Measurements from ENCODE around the gene IFI30. TPM values are rescaled to one million over a fixed set of nuclear protein-coding genes. Genes with fewer than 3 reads are reported as not detected.
"Not testable (repeated sequence)": the region's sequence is repeated elsewhere in the genome, so short reads cannot be mapped to it uniquely, and the experiment has no call there.

The IFI30 gene
- total RNA-seq, 1 experiment from 2014 or later, result 416 TPM

GRCh38 chr19:18203863-18204393 lies 30.3 kb downstream of the IFI30 start, which contains the start of gene RAB3A:
Gene RAB3A, minus strand, starts transcription at chr19:18204042. Its CDS starts 1,302 bp downstream, at chr19:18202740.
- Histone ChIP-seq H3K9ac (ENCODE audit: low read length) (peak within 1 kb of the TSS; percentile 80), H3K36me3 (ENCODE audit: insufficient read depth, low read length) (peaks cover 15% of the 10 kb centered on the region; the same call in 1 of the 2 replicates), H3K4me3 (ENCODE audit: low read length) (peak within 1 kb of the TSS; percentile 93), H3K4me1 (ENCODE audit: low read length) (peaks cover 30% of the 10 kb centered on the region), H3K27me3 (ENCODE audit: low read length) (no peaks in the 10 kb centered on the region), H2AFZ (ENCODE audit: low read length) (peak within 1 kb of the TSS; percentile 71), H3K4me2 (ENCODE audit: low read depth, low read length, poor library complexity, severe bottlenecking) (peak within 1 kb of the TSS; percentile 86), H3K9me2 (replicated peaks; ENCODE audit: insufficient read depth, low read length) (no peaks in the 10 kb centered on the region), H4K20me1 (ENCODE audit: insufficient read depth, low read depth, low read length) (peaks cover 8% of the 10 kb centered on the region), H3K79me2 (ENCODE audit: low read length) (peaks cover 22% of the 10 kb centered on the region), H3K9me3 (ENCODE audit: low read length) (no peaks in the 10 kb centered on the region), H3K27ac (ENCODE audit: low read length) (peak within 1 kb of the TSS; percentile 70)
- peak; percentile 100 for DNase-seq

DNA sequence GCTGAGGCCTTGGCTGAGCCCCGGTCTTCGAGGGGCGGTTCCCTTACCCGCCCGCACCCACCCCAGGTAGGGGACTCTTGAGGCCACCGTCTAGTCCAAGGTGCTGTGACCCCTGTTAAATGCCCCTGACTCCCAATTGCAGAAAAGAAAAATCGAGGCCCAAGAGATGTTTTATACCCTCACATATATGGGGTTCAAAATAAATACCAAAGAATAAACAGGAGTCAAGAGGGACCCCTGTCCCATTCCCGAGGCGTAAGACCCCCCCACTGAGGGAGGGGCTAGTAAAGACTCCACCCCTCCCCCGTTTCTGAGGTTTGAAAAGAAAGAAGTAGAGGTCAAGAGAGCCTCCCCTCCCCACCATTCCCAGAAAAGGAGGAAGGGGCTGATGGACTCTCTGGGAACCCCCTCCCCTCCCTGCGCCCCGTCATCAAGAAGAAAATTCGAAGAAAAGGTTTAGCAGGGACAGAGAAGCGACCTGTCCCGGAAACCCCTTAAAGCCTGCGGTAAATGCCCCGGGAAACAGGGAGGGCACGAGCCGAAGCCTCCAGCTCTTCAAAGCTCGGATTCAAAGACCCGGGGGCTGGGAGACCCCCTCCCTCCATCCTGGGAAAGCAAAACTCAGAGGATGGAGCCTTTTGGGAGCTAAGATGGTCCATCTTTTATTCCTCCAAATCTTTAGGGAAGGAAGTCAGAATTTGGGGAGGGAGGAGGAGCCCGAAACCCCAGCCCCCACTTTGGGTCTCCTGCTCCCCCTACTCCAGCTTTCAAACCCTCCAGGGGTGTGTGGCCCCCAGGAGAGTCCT lies 31.0 kb downstream of the IFI30 start:
- Histone ChIP-seq H3K4me3 (ENCODE audit: low read length) (peak overlapping the region; percentile 66), H3K9me3 (ENCODE audit: low read length) (no peaks in the 10 kb centered on the region), H3K4me1 (ENCODE audit: low read length) (peaks cover 30% of the 10 kb centered on the region), H3K79me2 (ENCODE audit: low read length) (peaks cover 22% of the 10 kb centered on the region), H3K9ac (ENCODE audit: low read length) (peak overlapping the region; percentile 73), H3K36me3 (ENCODE audit: insufficient read depth, low read length) (peaks cover 15% of the 10 kb centered on the region; the same call in 1 of the 2 replicates), H4K20me1 (ENCODE audit: insufficient read depth, low read depth, low read length) (peaks cover 8% of the 10 kb centered on the region), H2AFZ (ENCODE audit: low read length) (peak overlapping the region; percentile 71), H3K4me2 (ENCODE audit: low read depth, low read length, poor library complexity, severe bottlenecking) (peak overlapping the region; percentile 76), H3K27me3 (ENCODE audit: low read length) (no peaks in the 10 kb centered on the region), H3K27ac (ENCODE audit: low read length) (peak overlapping the region; percentile 70), H3K9me2 (replicated peaks; ENCODE audit: insufficient read depth, low read length) (no peaks in the 10 kb centered on the region)
- no peak for DNase-seq

GRCh38 chr19:18205200-18205892 lies 31.7 kb downstream of the IFI30 start:
- Histone ChIP-seq H3K27ac (ENCODE audit: low read length) (peak overlapping the region; percentile 70), H3K27me3 (ENCODE audit: low read length) (no peaks in the 10 kb centered on the region), H3K9me2 (replicated peaks; ENCODE audit: insufficient read depth, low read length) (no peaks in the 10 kb centered on the region), H3K9ac (ENCODE audit: low read length) (peak overlapping the region; percentile 73), H3K4me3 (ENCODE audit: low read length) (peak overlapping the region; percentile 66), H3K9me3 (ENCODE audit: low read length) (no peaks in the 10 kb centered on the region), H3K4me1 (ENCODE audit: low read length) (peaks cover 30% of the 10 kb centered on the region), H3K36me3 (ENCODE audit: insufficient read depth, low read length) (peaks cover 14% of the 10 kb centered on the region; the same call in 1 of the 2 replicates), H3K4me2 (ENCODE audit: low read depth, low read length, poor library complexity, severe bottlenecking) (peak overlapping the region; percentile 76), H3K79me2 (ENCODE audit: low read length) (peaks cover 22% of the 10 kb centered on the region), H2AFZ (ENCODE audit: low read length) (peak overlapping the region; percentile 71), H4K20me1 (ENCODE audit: insufficient read depth, low read depth, low read length) (peaks cover 8% of the 10 kb centered on the region)
- peak; percentile 88 for DNase-seq

DNA sequence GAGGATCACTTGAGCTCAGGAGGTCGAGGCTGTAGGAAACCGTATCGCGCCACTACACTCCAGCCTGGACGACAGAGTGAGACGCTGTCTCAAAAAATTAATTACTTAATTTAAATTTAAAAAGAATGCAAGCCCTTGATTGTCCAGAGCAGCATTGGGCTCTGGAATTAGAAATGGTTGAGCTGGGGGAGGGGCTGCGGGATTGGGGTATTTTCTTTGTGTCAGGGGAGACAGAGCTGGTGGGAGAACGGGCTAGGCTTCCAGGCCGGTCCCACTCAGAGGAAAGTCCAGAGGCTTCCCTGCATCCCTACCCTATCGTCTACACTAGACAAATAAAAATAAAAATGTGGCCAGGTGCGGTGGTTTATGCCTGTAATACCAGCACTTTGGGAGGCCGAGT lies 32.4 kb downstream of the IFI30 start:
- Histone ChIP-seq H3K4me2 (ENCODE audit: low read depth, low read length, poor library complexity, severe bottlenecking) (no peak overlapping the region), H2AFZ (ENCODE audit: low read length) (no peak overlapping the region), H3K27me3 (ENCODE audit: low read length) (no peaks in the 10 kb centered on the region), H3K9me2 (replicated peaks; ENCODE audit: insufficient read depth, low read length) (no peaks in the 10 kb centered on the region), H3K79me2 (ENCODE audit: low read length) (peaks cover 22% of the 10 kb centered on the region), H4K20me1 (ENCODE audit: insufficient read depth, low read depth, low read length) (peaks cover 8% of the 10 kb centered on the region), H3K9ac (ENCODE audit: low read length) (no peak overlapping the region), H3K9me3 (ENCODE audit: low read length) (no peaks in the 10 kb centered on the region), H3K4me1 (ENCODE audit: low read length) (peaks cover 30% of the 10 kb centered on the region), H3K27ac (ENCODE audit: low read length) (no peak overlapping the region), H3K4me3 (ENCODE audit: low read length) (no peak overlapping the region), H3K36me3 (ENCODE audit: insufficient read depth, low read length) (peaks cover 12% of the 10 kb centered on the region; the same call in 1 of the 2 replicates)
- DNase-seq, result no peak

- Histone ChIP-seq H3K4me1 (ENCODE audit: low read length) (peaks cover 19% of the 10 kb centered on the region), H3K36me3 (ENCODE audit: insufficient read depth, low read length) (no peaks in the 10 kb centered on the region), H3K9me3 (ENCODE audit: low read length) (no peaks in the 10 kb centered on the region), H3K27me3 (ENCODE audit: low read length) (no peaks in the 10 kb centered on the region), H2AFZ (ENCODE audit: low read length) (no peak overlapping the region), H3K4me2 (ENCODE audit: low read depth, low read length, poor library complexity, severe bottlenecking) (no peak overlapping the region), H3K27ac (ENCODE audit: low read length) (no peak overlapping the region), H4K20me1 (ENCODE audit: insufficient read depth, low read depth, low read length) (no peaks in the 10 kb centered on the region), H3K79me2 (ENCODE audit: low read length) (peaks cover 3% of the 10 kb centered on the region), H3K9me2 (replicated peaks; ENCODE audit: insufficient read depth, low read length) (no peaks in the 10 kb centered on the region), H3K9ac (ENCODE audit: low read length) (no peak overlapping the region), H3K4me3 (ENCODE audit: low read length) (no peak overlapping the region)
- DNase-seq, result peak; percentile 83
Measured at GRCh38 chr19:18208098-18208951, 34.7 kb downstream of the IFI30 start.

DNA sequence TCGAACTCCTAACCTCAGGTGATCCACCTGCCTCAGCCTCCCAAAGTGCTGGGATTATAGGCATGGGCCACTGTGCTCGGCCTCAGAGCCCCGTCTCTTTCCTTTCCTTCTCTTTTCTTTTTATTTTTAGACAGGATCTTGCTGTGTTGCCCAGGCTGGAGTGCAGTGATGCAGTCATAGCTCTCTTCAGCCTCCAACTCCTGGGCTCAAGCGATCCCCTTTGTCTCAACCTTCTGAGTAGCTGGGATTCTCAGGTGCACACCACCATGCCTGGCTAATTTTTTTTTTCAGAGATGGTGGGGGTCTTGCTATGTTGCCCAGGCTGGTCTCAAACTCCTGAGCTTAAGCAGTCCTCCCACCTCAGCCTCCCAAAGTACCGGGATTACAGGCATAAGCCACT lies 36.3 kb downstream of the IFI30 start:
- not testable (repeated sequence) for H3K4me2 ChIP-seq (ENCODE audit: low read depth, low read length, poor library complexity, severe bottlenecking); H3K27ac ChIP-seq (ENCODE audit: low read length); DNase-seq; H3K79me2 ChIP-seq (ENCODE audit: low read length); H3K9me2 ChIP-seq (replicated peaks; ENCODE audit: insufficient read depth, low read length); H3K27me3 ChIP-seq (ENCODE audit: low read length); H2AFZ ChIP-seq (ENCODE audit: low read length); H3K9me3 ChIP-seq (ENCODE audit: low read length); H4K20me1 ChIP-seq (ENCODE audit: insufficient read depth, low read depth, low read length); H3K36me3 ChIP-seq (ENCODE audit: insufficient read depth, low read length); H3K4me3 ChIP-seq (ENCODE audit: low read length); H3K9ac ChIP-seq (ENCODE audit: low read length)
- H3K4me1 ChIP-seq (ENCODE audit: low read length), result peaks cover 12% of the 10 kb centered on the region

DNA sequence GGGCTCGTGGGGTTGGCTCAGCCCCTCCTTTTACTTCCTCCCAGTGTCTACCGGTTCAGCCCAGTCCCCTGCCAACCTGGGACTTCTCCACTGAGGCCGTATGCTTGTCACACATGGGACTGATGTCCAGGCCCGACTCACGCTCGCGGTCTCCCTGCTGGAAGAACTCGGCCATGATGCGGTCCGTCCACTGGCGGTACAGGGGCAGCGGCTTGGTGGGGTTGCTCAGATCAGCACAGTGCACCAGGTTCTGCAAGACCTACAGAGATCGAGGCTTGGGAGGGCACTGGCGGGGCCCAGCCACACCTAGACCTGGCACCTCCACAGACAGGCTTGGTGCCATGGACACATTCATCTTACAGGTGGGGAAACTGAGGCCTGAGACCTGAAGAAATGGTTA lies 38.1 kb downstream of the IFI30 start:
- Histone ChIP-seq H4K20me1 (ENCODE audit: insufficient read depth, low read depth, low read length) (no peaks in the 10 kb centered on the region), H3K4me2 (ENCODE audit: low read depth, low read length, poor library complexity, severe bottlenecking) (no peak overlapping the region), H3K36me3 (ENCODE audit: insufficient read depth, low read length) (no peaks in the 10 kb centered on the region), H3K9ac (ENCODE audit: low read length) (no peak overlapping the region), H3K4me1 (ENCODE audit: low read length) (peaks cover 3% of the 10 kb centered on the region; the same call in 1 of the 2 replicates), H2AFZ (ENCODE audit: low read length) (no peak overlapping the region), H3K27me3 (ENCODE audit: low read length) (no peaks in the 10 kb centered on the region), H3K9me3 (ENCODE audit: low read length) (no peaks in the 10 kb centered on the region), H3K79me2 (ENCODE audit: low read length) (no peaks in the 10 kb centered on the region), H3K9me2 (replicated peaks; ENCODE audit: insufficient read depth, low read length) (no peaks in the 10 kb centered on the region), H3K4me3 (ENCODE audit: low read length) (no peak overlapping the region), H3K27ac (ENCODE audit: low read length) (no peak overlapping the region)
- no peak for DNase-seq

All from Karpas-422 (cell line).